ENCODE data around the gene CDK19. TPM values are rescaled to one million over a fixed set of nuclear protein-coding genes. Genes with fewer than 3 reads are reported as not detected.

CDK19 gene
- total RNA-seq, 6 experiments from 2014 or later: 18.6 to 22.4 (median 20.0) TPM

- DNase-seq: no peak
- peaks cover 51% of the 10 kb centered on the region for H3K4me1 Mint-ChIP-seq (ENCODE audit: low read depth)
- H3K27me3 Mint-ChIP-seq (ENCODE audit: insufficient read depth): peaks cover 1% of the 10 kb centered on the region
- H3K27ac Mint-ChIP-seq: no peak overlapping the region
- TF ChIP-seq CTCF (IDR thresholded peaks at IDR 0.05): no peak
- no peak overlapping the region for H3K4me3 Mint-ChIP-seq
- peaks cover 19% of the 10 kb centered on the region for H3K36me3 Mint-ChIP-seq (ENCODE audit: low read depth)
- peaks cover 8% of the 10 kb centered on the region for H3K9me3 Mint-ChIP-seq
Measured at GRCh38 chr6:110658631-110659211, 156.5 kb downstream of the CDK19 start.

GRCh38 chr6:110656492-110656891, 158.8 kb downstream of the CDK19 start:
- Mint-ChIP-seq H3K4me1 (ENCODE audit: low read depth) (peaks cover 45% of the 10 kb centered on the region), H3K27me3 (ENCODE audit: insufficient read depth) (peaks cover 1% of the 10 kb centered on the region), H3K27ac (no peak overlapping the region), H3K4me3 (no peak overlapping the region), H3K9me3 (peaks cover 8% of the 10 kb centered on the region), H3K36me3 (ENCODE audit: low read depth) (peaks cover 19% of the 10 kb centered on the region)
- no peak for TF ChIP-seq CTCF (IDR thresholded peaks at IDR 0.05)
- DNase-seq: no peak

- peaks cover 6% of the 10 kb centered on the region for H3K9me3 Mint-ChIP-seq
- H3K36me3 Mint-ChIP-seq (ENCODE audit: low read depth): peaks cover 17% of the 10 kb centered on the region
- H3K4me1 Mint-ChIP-seq (ENCODE audit: low read depth): peaks cover 45% of the 10 kb centered on the region
- DNase-seq: no peak
- TF ChIP-seq CTCF (IDR thresholded peaks at IDR 0.05): no peak
- peaks cover 1% of the 10 kb centered on the region for H3K27me3 Mint-ChIP-seq (ENCODE audit: insufficient read depth)
- no peak overlapping the region for H3K4me3 Mint-ChIP-seq
- no peak overlapping the region for H3K27ac Mint-ChIP-seq
Measured at GRCh38 chr6:110655821-110656220, 159.4 kb downstream of the CDK19 start.

- Mint-ChIP-seq H3K27ac (peak overlapping the region; percentile 6; the same call in 1 of the 2 replicates), H3K9me3 (no peaks in the 10 kb centered on the region), H3K4me1 (ENCODE audit: low read depth) (peaks cover 54% of the 10 kb centered on the region), H3K27me3 (ENCODE audit: insufficient read depth) (peaks cover 1% of the 10 kb centered on the region), H3K4me3 (no peak overlapping the region), H3K36me3 (ENCODE audit: low read depth) (peaks cover 6% of the 10 kb centered on the region; the same call in 1 of the 2 replicates)
- TF ChIP-seq CTCF (IDR thresholded peaks at IDR 0.05): no peak
- peak; percentile 26 for DNase-seq
Measured at GRCh38 chr6:110654096-110654820, 161.0 kb downstream of the CDK19 start.

- Mint-ChIP-seq H3K4me3 (no peak overlapping the region), H3K4me1 (ENCODE audit: low read depth) (peaks cover 49% of the 10 kb centered on the region), H3K9me3 (no peaks in the 10 kb centered on the region), H3K27me3 (ENCODE audit: insufficient read depth) (peaks cover 1% of the 10 kb centered on the region), H3K36me3 (ENCODE audit: low read depth) (peaks cover 9% of the 10 kb centered on the region; the same call in 1 of the 2 replicates), H3K27ac (no peak overlapping the region)
- TF ChIP-seq CTCF (IDR thresholded peaks at IDR 0.05): no peak
- DNase-seq: no peak
Measured at GRCh38 chr6:110653381-110653780, 161.9 kb downstream of the CDK19 start.
